SK-N-SH (cell line): ENCODE data around the gene SYT11.

ENCODE experiments used
- CTCF ChIP-seq: fragments of 200-600 bp; sonication (generic); IDR thresholded peaks from 2 replicates; pipeline ENCODE4 v1.6.1; 2017; ENCODE audit warnings: antibody characterized with exemption, mild to moderate bottlenecking, moderate library complexity
- ELF1 ChIP-seq: IDR thresholded peaks from 2 replicates; pipeline ENCODE4 v1.4.0; 2012
- FOXM1 ChIP-seq: IDR thresholded peaks from 2 replicates; pipeline ENCODE4 v1.4.0; 2012; ENCODE audit warnings: low read depth, mild to moderate bottlenecking
- GABPA ChIP-seq: IDR thresholded peaks from 2 replicates; pipeline ENCODE4 v1.4.0; 2012; ENCODE audit warnings: low read depth, mild to moderate bottlenecking
- JUND ChIP-seq: IDR thresholded peaks from 2 replicates; pipeline ENCODE4 v1.4.0; 2012
- MAX ChIP-seq: IDR thresholded peaks from 2 replicates; pipeline ENCODE4 v1.4.0; 2012; ENCODE audit warnings: low read depth
- POLR2AphosphoS5 ChIP-seq: IDR thresholded peaks from 2 replicates; pipeline ENCODE4 v1.6.1; 2012; ENCODE audit warnings: low read depth, low read length
- REST ChIP-seq: IDR thresholded peaks from 2 replicates; pipeline ENCODE4 v1.6.1; 2012; ENCODE audit warnings: mild to moderate bottlenecking, low read depth, low read length, moderate library complexity
- RFX5 ChIP-seq: IDR thresholded peaks from 2 replicates; pipeline ENCODE4 v1.6.1; 2012; ENCODE audit warnings: mild to moderate bottlenecking, improper control_type of control experiment, low read length
- TAF1 ChIP-seq: IDR thresholded peaks from 2 replicates; pipeline ENCODE4 v1.6.1; 2012; ENCODE audit warnings: low read depth, mild to moderate bottlenecking, low read length, moderate library complexity, borderline replicate concordance
- ZBTB33 ChIP-seq: IDR thresholded peaks from 2 replicates; pipeline ENCODE4 v1.4.0; 2012; ENCODE audit warnings: low read depth, borderline replicate concordance

- no peak for TF ChIP-seq TAF1
- TF ChIP-seq RFX5: no peak
- TF ChIP-seq CTCF: no peak
- TF ChIP-seq ELF1: no peak
- no peak for TF ChIP-seq JUND
- no peak for TF ChIP-seq MAX
- TF ChIP-seq REST: no peak
- no peak for TF ChIP-seq GABPA
- TF ChIP-seq FOXM1: no peak
- no peak for TF ChIP-seq POLR2AphosphoS5
- TF ChIP-seq ZBTB33: no peak
Observed at GRCh38 chr1:155813672-155814071, 45.7 kb upstream of the SYT11 start.
